Body of pancreas (tissue), 4 donors: ENCODE results near the gene AURKAIP1.

Source experiments
- POLR2A ChIP-seq, 3 donors: fragments of 450-650 bp; IDR thresholded peaks; one replicate each; pipeline ENCODE4 v1.6.1; 2016; ENCODE audit warnings: antibody characterized with exemption in 3 of 3, mild to moderate bottlenecking in 2 of 3
- TF ChIP-seq, protein P1 (sequence below), 7 experiments: fragments of 450-650 bp in 4 of 7; fragments of 200-600 bp in 3 of 7; sonication (generic) in 3 of 7; IDR thresholded peaks; one replicate each; pipeline ENCODE4 v1.5.1; 2016 to 2019; ENCODE audit warnings: antibody characterized with exemption in 7 of 7

DNA sequence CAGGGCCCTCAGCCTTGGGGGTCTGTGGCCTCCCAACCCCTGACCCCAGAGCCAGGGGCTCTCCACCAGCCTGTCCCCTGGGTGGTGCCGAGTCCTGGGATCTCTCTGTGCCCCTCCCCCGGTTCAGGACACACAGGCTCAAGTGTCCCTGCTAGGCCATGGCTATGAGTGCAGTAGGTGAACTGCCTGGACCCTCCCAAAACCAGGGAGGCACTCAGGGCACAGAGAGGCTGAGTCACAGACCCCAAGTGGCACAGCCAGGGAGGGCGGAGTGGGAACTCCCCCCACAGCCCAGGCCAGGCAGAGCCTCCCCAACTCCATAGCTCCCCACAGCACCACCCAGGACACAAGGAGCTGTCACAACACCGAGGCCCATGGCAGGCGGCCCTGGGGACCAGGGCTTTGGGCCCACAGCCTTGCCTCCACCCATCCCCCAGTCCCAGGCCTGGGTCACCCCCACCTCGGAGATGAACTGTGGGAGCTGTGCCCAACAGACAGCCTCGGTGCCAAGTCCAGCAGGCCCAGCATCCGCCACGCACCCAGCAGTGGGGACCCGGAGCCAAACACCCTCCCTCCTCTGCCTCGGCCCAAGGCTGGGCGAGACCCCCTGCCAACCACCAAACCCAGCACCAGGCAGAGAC, 29.0 kb downstream of the AURKAIP1 start:
- TF ChIP-seq, protein P1, sequence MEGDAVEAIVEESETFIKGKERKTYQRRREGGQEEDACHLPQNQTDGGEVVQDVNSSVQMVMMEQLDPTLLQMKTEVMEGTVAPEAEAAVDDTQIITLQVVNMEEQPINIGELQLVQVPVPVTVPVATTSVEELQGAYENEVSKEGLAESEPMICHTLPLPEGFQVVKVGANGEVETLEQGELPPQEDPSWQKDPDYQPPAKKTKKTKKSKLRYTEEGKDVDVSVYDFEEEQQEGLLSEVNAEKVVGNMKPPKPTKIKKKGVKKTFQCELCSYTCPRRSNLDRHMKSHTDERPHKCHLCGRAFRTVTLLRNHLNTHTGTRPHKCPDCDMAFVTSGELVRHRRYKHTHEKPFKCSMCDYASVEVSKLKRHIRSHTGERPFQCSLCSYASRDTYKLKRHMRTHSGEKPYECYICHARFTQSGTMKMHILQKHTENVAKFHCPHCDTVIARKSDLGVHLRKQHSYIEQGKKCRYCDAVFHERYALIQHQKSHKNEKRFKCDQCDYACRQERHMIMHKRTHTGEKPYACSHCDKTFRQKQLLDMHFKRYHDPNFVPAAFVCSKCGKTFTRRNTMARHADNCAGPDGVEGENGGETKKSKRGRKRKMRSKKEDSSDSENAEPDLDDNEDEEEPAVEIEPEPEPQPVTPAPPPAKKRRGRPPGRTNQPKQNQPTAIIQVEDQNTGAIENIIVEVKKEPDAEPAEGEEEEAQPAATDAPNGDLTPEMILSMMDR (IDR thresholded peaks at IDR 0.05), result no peak
- no peak for TF ChIP-seq POLR2A (IDR thresholded peaks at IDR 0.05)
